Measurements from ENCODE around the gene OR10W1.

Gene OR10W1

GRCh38 chr11:58275002-58275401, 6.9 kb upstream of the OR10W1 start:
- ATAC-seq = no peak
- TF ChIP-seq ZNF8 (CRISPR knock-in tag; IDR thresholded peaks at IDR 0.05) (no peak), CSRNP3 (CRISPR knock-in tag; IDR thresholded peaks at IDR 0.05) (no peak), CSDC2 (CRISPR knock-in tag; IDR thresholded peaks at IDR 0.05) (no peak), PPARA (CRISPR knock-in tag; IDR thresholded peaks at IDR 0.05; ENCODE audit: borderline replicate concordance) (no peak), ZFP3 (CRISPR knock-in tag; IDR thresholded peaks at IDR 0.05) (no peak), TCF4 (CRISPR knock-in tag; IDR thresholded peaks at IDR 0.05; ENCODE audit: borderline replicate concordance) (no peak), ZC3H10 (CRISPR knock-in tag; IDR thresholded peaks at IDR 0.05) (no peak), RARB (CRISPR knock-in tag; IDR thresholded peaks at IDR 0.05) (no peak), PATZ1 (CRISPR knock-in tag; IDR thresholded peaks at IDR 0.05; ENCODE audit: borderline replicate concordance) (no peak), OSR1 (CRISPR knock-in tag; IDR thresholded peaks at IDR 0.05) (no peak), ISL1 (CRISPR knock-in tag; IDR thresholded peaks at IDR 0.05) (no peak), POU6F1 (CRISPR knock-in tag; IDR thresholded peaks at IDR 0.05; ENCODE audit: borderline replicate concordance, low read depth) (no peak), CREB5 (CRISPR knock-in tag; IDR thresholded peaks at IDR 0.05; ENCODE audit: low read depth) (no peak), ZFP30 (CRISPR knock-in tag; IDR thresholded peaks at IDR 0.05) (no peak), ZNF565 (CRISPR knock-in tag; conservative IDR thresholded peaks at IDR 0.05; ENCODE audit: low read depth) (no peak), ZNF70 (CRISPR knock-in tag; IDR thresholded peaks at IDR 0.05) (no peak), GLIS3 (CRISPR knock-in tag; IDR thresholded peaks at IDR 0.05) (no peak), ARNTL (CRISPR knock-in tag; IDR thresholded peaks at IDR 0.05; ENCODE audit: borderline replicate concordance, low read depth) (no peak), SNAI2 (CRISPR knock-in tag; IDR thresholded peaks at IDR 0.05) (no peak), ESRRG (CRISPR knock-in tag; IDR thresholded peaks at IDR 0.05) (no peak)

GRCh38 chr11:58259983-58260382, 8.1 kb downstream of the OR10W1 start:
- TF ChIP-seq ZFP30 (CRISPR knock-in tag; IDR thresholded peaks at IDR 0.05) = no peak
- no peak for TF ChIP-seq PATZ1 (CRISPR knock-in tag; IDR thresholded peaks at IDR 0.05; ENCODE audit: borderline replicate concordance)
- no peak for ATAC-seq

- TF ChIP-seq SNAI2 (CRISPR knock-in tag; IDR thresholded peaks at IDR 0.05) = no peak
- no peak for TF ChIP-seq TOX (CRISPR knock-in tag; IDR thresholded peaks at IDR 0.05; ENCODE audit: borderline replicate concordance)
- no peak for TF ChIP-seq RARB (CRISPR knock-in tag; IDR thresholded peaks at IDR 0.05)
- no peak for TF ChIP-seq ZFP3 (CRISPR knock-in tag; IDR thresholded peaks at IDR 0.05)
- TF ChIP-seq PPARA (CRISPR knock-in tag; IDR thresholded peaks at IDR 0.05; ENCODE audit: borderline replicate concordance) = no peak
- TF ChIP-seq CSRNP3 (CRISPR knock-in tag; IDR thresholded peaks at IDR 0.05) = no peak
- no peak for TF ChIP-seq ZFP30 (CRISPR knock-in tag; IDR thresholded peaks at IDR 0.05)
- no peak for TF ChIP-seq ZC3H10 (CRISPR knock-in tag; IDR thresholded peaks at IDR 0.05)
- TF ChIP-seq BACH2 (CRISPR knock-in tag; IDR thresholded peaks at IDR 0.05; ENCODE audit: borderline replicate concordance) = no peak
- TF ChIP-seq CSDC2 (CRISPR knock-in tag; IDR thresholded peaks at IDR 0.05) = no peak
- TF ChIP-seq ZNF8 (CRISPR knock-in tag; IDR thresholded peaks at IDR 0.05) = no peak
- TF ChIP-seq ARNTL (CRISPR knock-in tag; IDR thresholded peaks at IDR 0.05; ENCODE audit: borderline replicate concordance, low read depth) = no peak
- no peak for TF ChIP-seq ISL1 (CRISPR knock-in tag; IDR thresholded peaks at IDR 0.05)
- ATAC-seq = no peak
These were observed 13.1 kb downstream of the OR10W1 start for GRCh38 chr11:58254936-58255335.
